ENCODE data around the gene SLIT3.

Gene SLIT3

DNA sequence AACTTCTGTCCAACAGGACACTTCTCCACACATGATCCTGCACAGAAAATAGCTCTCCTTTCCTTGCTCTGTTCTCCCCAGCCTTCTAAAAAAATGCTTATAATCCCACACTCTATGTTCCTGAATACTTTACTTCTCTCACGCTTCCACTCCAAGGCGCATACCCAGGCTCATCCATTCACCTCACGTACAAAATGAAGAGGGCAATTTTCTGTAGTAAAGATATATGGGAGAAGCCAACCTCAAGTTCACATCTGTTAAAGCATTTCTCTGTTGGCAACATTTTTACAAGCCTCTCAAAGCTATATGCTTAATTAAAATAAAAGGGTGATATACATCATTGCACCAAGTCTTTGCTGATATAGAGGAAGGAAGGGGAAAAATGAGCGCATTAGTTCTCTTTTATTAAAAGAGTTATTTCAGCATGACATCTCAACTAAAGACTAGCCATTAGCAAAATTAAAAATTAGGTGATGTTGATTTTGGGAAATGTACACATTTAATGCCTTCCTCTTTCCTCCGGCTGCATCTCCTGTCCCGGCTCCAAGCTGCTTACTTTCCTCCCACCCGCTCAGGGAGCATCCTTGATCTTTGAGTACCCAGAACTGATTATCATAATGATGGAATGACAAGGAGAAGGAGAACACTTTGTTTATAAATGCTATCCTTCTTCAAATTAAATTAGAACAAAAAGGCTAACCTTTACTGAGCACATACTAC is 379.6 kb downstream of the SLIT3 start:
- Histone ChIP-seq H3K4me3 (ENCODE audit: low read length, poor library complexity, severe bottlenecking) (no peak overlapping the region), H3K27me3 (ENCODE audit: insufficient read depth, low read length, poor library complexity, severe bottlenecking) (no peaks in the 10 kb centered on the region), H3K79me2 (ENCODE audit: insufficient read depth, low read length) (no peaks in the 10 kb centered on the region), H3F3A (ENCODE audit: low read depth) (no peaks in the 10 kb centered on the region), H3K9me3 (ENCODE audit: insufficient read depth, low read depth, low read length) (no peaks in the 10 kb centered on the region), H3K9me2 (replicated peaks; ENCODE audit: low read depth, low read length) (no peaks in the 10 kb centered on the region), H4K20me1 (ENCODE audit: insufficient read depth, low read length, poor library complexity, severe bottlenecking) (no peaks in the 10 kb centered on the region), H2AFZ (ENCODE audit: low read length) (no peak overlapping the region), H3K4me1 (ENCODE audit: insufficient read depth, low read length, poor library complexity, severe bottlenecking) (peaks cover 19% of the 10 kb centered on the region), H3K4me2 (ENCODE audit: low read depth, low read length, poor library complexity, severe bottlenecking) (no peak overlapping the region), H3K36me3 (ENCODE audit: insufficient read depth, low read length) (no peaks in the 10 kb centered on the region), H3K9ac (ENCODE audit: low read depth, low read length, poor library complexity, severe bottlenecking) (no peak overlapping the region)
- no peak for TF ChIP-seq EZH2phosphoT487 (IDR thresholded peaks at IDR 0.05; ENCODE audit: borderline replicate concordance)
- TF ChIP-seq, protein P1, sequence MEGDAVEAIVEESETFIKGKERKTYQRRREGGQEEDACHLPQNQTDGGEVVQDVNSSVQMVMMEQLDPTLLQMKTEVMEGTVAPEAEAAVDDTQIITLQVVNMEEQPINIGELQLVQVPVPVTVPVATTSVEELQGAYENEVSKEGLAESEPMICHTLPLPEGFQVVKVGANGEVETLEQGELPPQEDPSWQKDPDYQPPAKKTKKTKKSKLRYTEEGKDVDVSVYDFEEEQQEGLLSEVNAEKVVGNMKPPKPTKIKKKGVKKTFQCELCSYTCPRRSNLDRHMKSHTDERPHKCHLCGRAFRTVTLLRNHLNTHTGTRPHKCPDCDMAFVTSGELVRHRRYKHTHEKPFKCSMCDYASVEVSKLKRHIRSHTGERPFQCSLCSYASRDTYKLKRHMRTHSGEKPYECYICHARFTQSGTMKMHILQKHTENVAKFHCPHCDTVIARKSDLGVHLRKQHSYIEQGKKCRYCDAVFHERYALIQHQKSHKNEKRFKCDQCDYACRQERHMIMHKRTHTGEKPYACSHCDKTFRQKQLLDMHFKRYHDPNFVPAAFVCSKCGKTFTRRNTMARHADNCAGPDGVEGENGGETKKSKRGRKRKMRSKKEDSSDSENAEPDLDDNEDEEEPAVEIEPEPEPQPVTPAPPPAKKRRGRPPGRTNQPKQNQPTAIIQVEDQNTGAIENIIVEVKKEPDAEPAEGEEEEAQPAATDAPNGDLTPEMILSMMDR (conservative IDR thresholded peaks at IDR 0.05; ENCODE audit: low read length) = no peak

DNA sequence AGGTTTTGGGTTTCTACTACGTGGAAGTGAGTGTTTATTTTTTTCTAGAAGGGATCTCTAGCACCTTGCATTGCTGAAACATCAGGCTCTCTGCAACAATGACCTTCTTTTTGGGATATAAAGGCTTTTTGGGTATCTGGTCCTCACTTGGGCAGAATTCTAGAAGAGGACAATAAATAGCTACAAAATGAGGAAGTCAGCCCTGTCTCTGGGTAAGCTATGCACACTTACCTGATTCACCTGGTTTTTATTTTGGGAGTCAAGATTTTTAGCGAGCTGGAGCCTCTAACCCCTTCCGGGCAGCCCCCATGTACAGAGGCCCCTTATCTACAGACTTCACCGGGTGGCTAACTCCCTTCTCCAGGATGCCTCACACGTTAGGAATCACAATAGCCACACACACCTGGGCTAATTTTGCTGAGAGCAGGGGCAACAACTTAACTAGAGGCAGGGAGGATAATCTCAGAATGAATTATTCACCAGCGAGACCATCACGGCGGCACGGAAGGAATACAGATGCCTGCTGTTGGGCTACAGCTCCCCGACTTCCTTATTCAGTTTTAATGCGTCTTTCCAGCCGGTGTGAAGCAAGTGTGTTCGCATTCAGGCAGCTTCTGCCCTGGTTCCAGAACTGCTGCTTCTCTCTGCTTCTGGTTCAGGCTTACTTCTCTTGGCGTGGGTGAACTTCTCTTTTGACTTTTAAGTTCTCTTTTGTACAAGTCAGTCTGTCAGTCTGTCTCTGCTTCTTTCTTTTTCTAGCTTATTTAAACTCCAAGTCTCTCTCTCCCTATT is 380.7 kb downstream of the SLIT3 start:
- Histone ChIP-seq H3K27me3 (ENCODE audit: insufficient read depth, low read length, poor library complexity, severe bottlenecking) (no peaks in the 10 kb centered on the region), H3K4me3 (ENCODE audit: low read length, poor library complexity, severe bottlenecking) (no peak overlapping the region), H3K79me2 (ENCODE audit: insufficient read depth, low read length) (no peaks in the 10 kb centered on the region), H2AFZ (ENCODE audit: low read length) (peak overlapping the region; percentile 36; the same call in 1 of the 2 replicates), H3K9me2 (replicated peaks; ENCODE audit: low read depth, low read length) (no peaks in the 10 kb centered on the region), H3K36me3 (ENCODE audit: insufficient read depth, low read length) (no peaks in the 10 kb centered on the region), H3K4me1 (ENCODE audit: insufficient read depth, low read length, poor library complexity, severe bottlenecking) (peaks cover 19% of the 10 kb centered on the region), H3K9ac (ENCODE audit: low read depth, low read length, poor library complexity, severe bottlenecking) (no peak overlapping the region), H3F3A (ENCODE audit: low read depth) (no peaks in the 10 kb centered on the region), H3K4me2 (ENCODE audit: low read depth, low read length, poor library complexity, severe bottlenecking) (no peak overlapping the region), H4K20me1 (ENCODE audit: insufficient read depth, low read length, poor library complexity, severe bottlenecking) (no peaks in the 10 kb centered on the region), H3K9me3 (ENCODE audit: insufficient read depth, low read depth, low read length) (no peaks in the 10 kb centered on the region)
- TF ChIP-seq, protein P1 (conservative IDR thresholded peaks at IDR 0.05; ENCODE audit: low read length) = no peak
- TF ChIP-seq EZH2phosphoT487 (IDR thresholded peaks at IDR 0.05; ENCODE audit: borderline replicate concordance) = no peak

DNA sequence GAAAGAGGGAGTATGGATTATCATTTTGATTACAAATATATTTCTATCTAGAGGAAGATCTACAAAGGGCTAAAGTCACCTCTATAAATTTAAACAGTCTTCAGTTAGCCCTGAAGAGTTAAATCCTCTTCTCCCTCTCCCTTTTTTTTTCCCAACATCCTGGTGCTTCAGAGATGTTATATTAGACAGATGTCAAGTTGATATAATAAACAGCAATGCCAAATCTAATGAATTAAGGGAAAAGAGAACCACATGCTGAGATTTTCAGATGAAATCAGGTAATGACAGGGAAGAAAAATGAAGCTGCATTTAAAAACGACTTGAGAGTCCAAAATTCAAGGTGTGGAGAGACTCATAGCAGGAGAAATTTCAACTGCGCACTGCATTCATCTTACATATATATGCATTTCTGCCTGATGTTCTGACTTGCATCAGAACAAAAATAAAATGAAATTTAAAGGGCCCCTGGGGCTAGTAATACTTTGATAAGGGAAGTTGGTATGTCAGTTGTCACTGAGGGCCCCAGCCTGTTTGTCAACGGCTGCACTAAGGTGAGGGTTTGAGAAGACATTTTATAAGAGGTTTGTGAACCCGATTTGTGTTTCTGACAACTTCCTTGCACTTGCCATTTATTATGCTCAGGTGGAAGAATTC is 382.9 kb downstream of the SLIT3 start:
- H3K4me3 ChIP-seq (ENCODE audit: low read length, poor library complexity, severe bottlenecking) = no peak overlapping the region
- H3K9me2 ChIP-seq (replicated peaks; ENCODE audit: low read depth, low read length) = no peaks in the 10 kb centered on the region
- no peak overlapping the region; the same call in 1 of the 2 replicates for H2AFZ ChIP-seq (ENCODE audit: low read length)
- H3F3A ChIP-seq (ENCODE audit: low read depth) = no peaks in the 10 kb centered on the region
- H4K20me1 ChIP-seq (ENCODE audit: insufficient read depth, low read length, poor library complexity, severe bottlenecking) = no peaks in the 10 kb centered on the region
- no peaks in the 10 kb centered on the region for H3K27me3 ChIP-seq (ENCODE audit: insufficient read depth, low read length, poor library complexity, severe bottlenecking)
- no peaks in the 10 kb centered on the region for H3K79me2 ChIP-seq (ENCODE audit: insufficient read depth, low read length)
- peaks cover 19% of the 10 kb centered on the region for H3K4me1 ChIP-seq (ENCODE audit: insufficient read depth, low read length, poor library complexity, severe bottlenecking)
- no peaks in the 10 kb centered on the region for H3K9me3 ChIP-seq (ENCODE audit: insufficient read depth, low read depth, low read length)
- no peaks in the 10 kb centered on the region for H3K36me3 ChIP-seq (ENCODE audit: insufficient read depth, low read length)
- H3K9ac ChIP-seq (ENCODE audit: low read depth, low read length, poor library complexity, severe bottlenecking) = peak overlapping the region; percentile 28
- H3K4me2 ChIP-seq (ENCODE audit: low read depth, low read length, poor library complexity, severe bottlenecking) = peak overlapping the region; percentile 14
- TF ChIP-seq, protein P1 (conservative IDR thresholded peaks at IDR 0.05; ENCODE audit: low read length) = no peak
- TF ChIP-seq EZH2phosphoT487 (IDR thresholded peaks at IDR 0.05; ENCODE audit: borderline replicate concordance) = no peak

All from Loucy (cell line).